Suprapubic skin (tissue), 4 donors: ENCODE results near the gene SEZ6L. TPM values are rescaled to one million over a fixed set of nuclear protein-coding genes. Genes with fewer than 3 reads are reported as not detected.

Experiments
- DNase-seq, 2 donors: peaks; one replicate each; pipeline ENCODE4 v3.0.0-alpha.2; 2019; ENCODE audit warnings: low spot score in 2 of 2
- H3K27ac ChIP-seq: fragments of 200-600 bp; sonication (generic); one replicate; pipeline ENCODE4 v1.5.1; 2019
- H3K27me3 ChIP-seq: fragments of 200-600 bp; sonication (generic); one replicate; pipeline ENCODE4 v1.5.1; 2019
- H3K36me3 ChIP-seq: fragments of 200-600 bp; sonication (generic); one replicate; pipeline ENCODE4 v1.5.1; 2019
- H3K4me1 ChIP-seq: fragments of 200-600 bp; sonication (generic); one replicate; pipeline ENCODE4 v1.5.1; 2019
- H3K4me3 ChIP-seq: fragments of 200-600 bp; sonication (generic); one replicate; pipeline ENCODE4 v1.5.1; 2019; ENCODE audit warnings: mild to moderate bottlenecking
- H3K9me3 ChIP-seq: fragments of 200-600 bp; sonication (generic); one replicate; pipeline ENCODE4 v1.5.1; 2019
- CTCF ChIP-seq, 2 donors: fragments of 200-600 bp in 1 of 2; fragments of 450-650 bp in 1 of 2; sonication (generic) in 1 of 2; IDR thresholded peaks; one replicate each; pipeline ENCODE4 v1.5.1; 2016 to 2019; ENCODE audit warnings: antibody characterized with exemption in 2 of 2, mild to moderate bottlenecking in 1 of 2, moderate library complexity in 1 of 2
- EP300 ChIP-seq: sonication (generic); formaldehyde crosslinking; IDR thresholded peaks from one replicate; pipeline ENCODE4 v1.6.1; 2017; ENCODE audit warnings: antibody characterized with exemption
- POLR2A ChIP-seq, 2 donors: fragments of 450-650 bp; IDR thresholded peaks; one replicate each; pipeline ENCODE4 v1.6.1; 2017; ENCODE audit warnings: antibody characterized with exemption in 2 of 2, mild to moderate bottlenecking in 2 of 2, moderate library complexity in 2 of 2
- POLR2AphosphoS5 ChIP-seq, 3 donors: sonication (generic); formaldehyde crosslinking; IDR thresholded peaks; one replicate each; pipeline ENCODE4 v1.6.1; 2017; ENCODE audit warnings: antibody characterized with exemption in 3 of 3
- WGBS: methylation state at CpG from one replicate; pipeline ENCODE4 v1.1.5; 2018; 5-methylcytosine and 5-hydroxymethylcytosine counted together
- total RNA-seq, 4 donors: library from RNA; depleted of rRNA; stranded (reverse); fragments of >200 nt; gene quantifications; one replicate each; pipeline ENCODE4 v1.1.0, GENCODE V29; 2016

SEZ6L gene
- total RNA-seq, 4 donors from 2014 or later: 0.24 to 2.2 (median 0.89) TPM

GRCh38 chr22:26326803-26327202 lies 157.5 kb downstream of the SEZ6L start:
- peaks cover 22% of the 10 kb centered on the region for H3K27me3 ChIP-seq
- no peaks in the 10 kb centered on the region for H3K36me3 ChIP-seq
- no peak overlapping the region for H3K27ac ChIP-seq
- no peak for TF ChIP-seq EP300
- TF ChIP-seq CTCF (IDR thresholded peaks at IDR 0.05): no peak
- no peak for TF ChIP-seq POLR2AphosphoS5 (IDR thresholded peaks at IDR 0.05)
- no peak for TF ChIP-seq POLR2A (IDR thresholded peaks at IDR 0.05)
- DNase-seq: no peak
- no peak overlapping the region for H3K4me3 ChIP-seq
- WGBS: 50% methylated on average over 15 of the region's 20 CpGs
- H3K9me3 ChIP-seq: no peaks in the 10 kb centered on the region
- H3K4me1 ChIP-seq: no peaks in the 10 kb centered on the region

GRCh38 chr22:26327306-26327705 lies 158.0 kb downstream of the SEZ6L start:
- Histone ChIP-seq H3K27ac (no peak overlapping the region), H3K9me3 (no peaks in the 10 kb centered on the region), H3K27me3 (peaks cover 24% of the 10 kb centered on the region), H3K4me1 (no peaks in the 10 kb centered on the region), H3K4me3 (no peak overlapping the region), H3K36me3 (no peaks in the 10 kb centered on the region)
- no peak for DNase-seq
- TF ChIP-seq EP300 (no peak), CTCF (IDR thresholded peaks at IDR 0.05) (peak in 1 of 2 donors; percentile 7), POLR2A (IDR thresholded peaks at IDR 0.05) (no peak)
- 88% methylated on average over 6 of the region's 6 CpGs for WGBS

DNA sequence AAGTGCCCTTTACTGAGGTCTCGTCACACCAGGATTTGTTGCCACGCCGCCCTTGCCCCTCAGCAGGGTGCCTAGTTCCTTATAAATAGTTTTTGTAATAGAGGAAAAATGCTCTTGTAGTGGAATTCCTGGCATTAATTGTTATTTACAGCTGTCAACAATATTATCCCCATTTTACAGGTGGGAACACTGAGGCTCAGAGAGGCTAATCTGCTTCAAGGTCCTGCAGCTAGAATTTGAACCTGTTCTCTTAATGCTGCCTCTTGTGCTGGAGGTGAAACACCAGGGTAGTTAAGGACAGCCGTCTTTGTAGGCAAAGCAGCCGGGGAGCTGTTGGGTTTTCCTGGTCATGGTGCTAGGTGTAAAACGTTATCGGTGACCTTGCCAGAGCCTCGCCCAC lies 159.0 kb downstream of the SEZ6L start:
- peaks cover 33% of the 10 kb centered on the region for H3K27me3 ChIP-seq

GRCh38 chr22:26330971-26331625 lies 161.8 kb downstream of the SEZ6L start:
- Histone ChIP-seq H3K9me3 (no peaks in the 10 kb centered on the region), H3K4me3 (no peak overlapping the region), H3K27ac (no peak overlapping the region), H3K36me3 (no peaks in the 10 kb centered on the region), H3K4me1 (no peaks in the 10 kb centered on the region), H3K27me3 (peaks cover 41% of the 10 kb centered on the region)
- 30% methylated on average over 4 of the region's 4 CpGs for WGBS
- TF ChIP-seq CTCF (IDR thresholded peaks at IDR 0.05) (peak; percentile 37 to 69), EP300 (no peak), POLR2AphosphoS5 (IDR thresholded peaks at IDR 0.05) (no peak), POLR2A (IDR thresholded peaks at IDR 0.05) (no peak)
- DNase-seq: no peak

More for the DNA sequence above, 159.0 kb downstream of the SEZ6L start:
- H3K36me3 ChIP-seq: no peaks in the 10 kb centered on the region
- no peaks in the 10 kb centered on the region for H3K9me3 ChIP-seq
- no peak for DNase-seq
- no peak overlapping the region for H3K4me3 ChIP-seq
- no peak for TF ChIP-seq POLR2A (IDR thresholded peaks at IDR 0.05)
- no peak for TF ChIP-seq CTCF (IDR thresholded peaks at IDR 0.05)
- no peak for TF ChIP-seq POLR2AphosphoS5 (IDR thresholded peaks at IDR 0.05)
- no peak for TF ChIP-seq EP300
- 79% methylated on average over 8 of the region's 8 CpGs for WGBS
- H3K4me1 ChIP-seq: no peaks in the 10 kb centered on the region
- H3K27ac ChIP-seq: no peak overlapping the region

- TF ChIP-seq POLR2A (IDR thresholded peaks at IDR 0.05) (no peak), EP300 (no peak)
- peaks cover 27% of the 10 kb centered on the region for H3K27me3 ChIP-seq
- no peak overlapping the region for H3K27ac ChIP-seq
- no peaks in the 10 kb centered on the region for H3K4me1 ChIP-seq
- H3K36me3 ChIP-seq: no peaks in the 10 kb centered on the region
- H3K9me3 ChIP-seq: no peaks in the 10 kb centered on the region
- H3K4me3 ChIP-seq: no peak overlapping the region
- no peak for DNase-seq
- 68% methylated on average over 4 of the region's 5 CpGs for WGBS
These were observed 164.0 kb downstream of the SEZ6L start for GRCh38 chr22:26333088-26333800.
